Tongue (tissue), 2 donors: Measurements from ENCODE around the gene EXOC1. TPM values are rescaled to one million over a fixed set of nuclear protein-coding genes. Genes with fewer than 3 reads are reported as not detected.

Experiments used
- small RNA-seq: library from RNA; depleted of rRNA; stranded (forward); fragments of <200 nt; gene quantifications from one replicate; pipeline ENCODE3, GENCODE V24; 2014; ENCODE audit warnings: low replicate concordance
- total RNA-seq: library from RNA; depleted of rRNA; stranded (reverse); fragments of >200 nt; gene quantifications from one replicate; pipeline ENCODE4 v1.2.3, GENCODE V29; 2014

The EXOC1 gene
- total RNA-seq, 1 donor from 2014 or later: 47.0 TPM

Small RNAs within 50 kb of the gene (small RNA-seq; reads per million reads assigned to genes)
- gene RNU6-652P: not detected

Other genes with a start within 250 kb of the EXOC1 start
- gene NMU, start 217.3 kb upstream of the EXOC1 start, total RNA-seq: 6.2 TPM
- not detected for gene EXOC1L, start 33.9 kb upstream of the EXOC1 start, total RNA-seq
- gene CEP135, start 95.3 kb downstream of the EXOC1 start, total RNA-seq: 13.0 TPM